GM18498 (cell line): Measurements from ENCODE around the gene STRADB.
A peak's percentile ranks its signal among the peaks of the same experiment; 100 is the strongest.
"Not testable (repeated sequence)": the region's sequence is repeated elsewhere in the genome, so short reads cannot be mapped to it uniquely, and the experiment has no call there.

Source experiments
- ATAC-seq: cut with Tn5 transposase; IDR thresholded peaks from one replicate; pipeline ENCODE4 v1.9.1; 2021; ENCODE audit warnings: mild to moderate bottlenecking, moderate library complexity; ENCODE audit not compliant: unreplicated experiment

STRADB gene

GRCh38 chr2:201430322-201430721, 21.2 kb upstream of the STRADB start:
- not testable (repeated sequence) for ATAC-seq

DNA sequence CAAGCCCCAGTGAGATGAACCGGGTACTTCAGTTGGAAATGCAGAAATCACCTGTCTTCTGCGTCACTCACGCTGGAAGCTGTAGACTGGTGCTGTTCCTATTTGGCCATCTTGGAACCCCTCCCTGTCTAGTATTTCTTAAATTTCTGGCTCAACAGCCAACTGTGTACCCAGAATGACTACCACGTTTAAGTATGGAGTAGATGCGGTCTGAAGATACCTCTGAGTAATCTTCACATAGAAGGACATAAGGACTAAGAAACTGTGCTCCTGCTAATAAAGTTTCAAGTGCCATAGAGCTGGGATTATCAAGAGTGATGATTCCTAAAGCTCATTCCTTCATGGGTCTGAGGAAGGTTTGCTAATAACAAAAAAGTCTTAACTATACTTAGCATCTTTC, 20.7 kb upstream of the STRADB start:
- ATAC-seq: no peak

GRCh38 chr2:201432038-201432620, 19.4 kb upstream of the STRADB start:
- no peak for ATAC-seq

GRCh38 chr2:201432621-201433393, 18.7 kb upstream of the STRADB start:
- ATAC-seq: no peak

- no peak for ATAC-seq
Measured at GRCh38 chr2:201433394-201433995, 18.0 kb upstream of the STRADB start.

DNA sequence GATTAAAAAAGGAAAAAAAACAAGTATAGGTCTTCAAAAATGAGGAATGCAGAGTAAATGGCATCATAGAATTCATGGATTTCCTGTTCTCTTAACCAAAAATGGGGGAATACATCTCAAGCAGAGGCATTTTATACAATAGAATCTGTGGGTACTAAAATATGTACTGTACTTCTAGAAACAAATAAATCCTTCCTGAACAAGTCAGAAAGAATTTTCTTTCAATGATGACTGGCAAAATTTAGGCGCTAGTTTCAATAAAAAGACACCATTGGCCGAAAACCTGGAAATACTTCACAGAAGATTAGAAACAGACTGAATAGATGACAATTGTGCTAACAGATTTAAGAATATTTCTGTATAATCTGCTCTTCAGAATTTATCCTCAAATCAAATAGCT, 15.4 kb upstream of the STRADB start:
- no peak for ATAC-seq

DNA sequence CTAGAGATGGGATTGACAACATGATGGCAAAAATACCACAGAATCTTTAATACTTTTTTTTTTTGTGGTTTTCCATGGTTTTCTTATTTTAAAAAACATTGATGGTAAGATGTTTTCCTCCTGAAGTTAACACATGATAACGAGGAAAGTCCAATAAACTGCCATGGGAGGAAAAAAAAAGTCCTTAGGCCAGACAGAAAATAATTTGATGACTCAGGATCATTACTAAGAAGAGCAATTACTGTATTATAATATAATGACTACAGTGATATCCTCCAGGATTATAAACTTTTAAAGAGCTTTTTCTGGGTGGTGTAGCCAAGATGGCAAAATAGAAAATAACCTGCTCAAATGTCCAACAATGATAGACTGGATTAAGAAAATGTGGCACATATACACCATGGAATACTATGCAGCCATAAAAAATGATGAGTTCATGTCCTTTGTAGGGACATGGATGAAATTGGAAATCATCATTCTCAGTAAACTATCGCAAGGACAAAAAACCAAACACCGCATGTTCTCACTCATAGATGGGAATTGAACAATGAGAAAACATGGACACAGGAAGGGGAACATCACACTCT, 12.1 kb upstream of the STRADB start:
- not testable (repeated sequence) for ATAC-seq

GRCh38 chr2:201440182-201440581, 11.4 kb upstream of the STRADB start:
- no peak for ATAC-seq

- ATAC-seq: peak; percentile 63
Measured at GRCh38 chr2:201441409-201441808, 10.1 kb upstream of the STRADB start.

GRCh38 chr2:201444746-201445465, 6.6 kb upstream of the STRADB start:
- no peak for ATAC-seq

DNA sequence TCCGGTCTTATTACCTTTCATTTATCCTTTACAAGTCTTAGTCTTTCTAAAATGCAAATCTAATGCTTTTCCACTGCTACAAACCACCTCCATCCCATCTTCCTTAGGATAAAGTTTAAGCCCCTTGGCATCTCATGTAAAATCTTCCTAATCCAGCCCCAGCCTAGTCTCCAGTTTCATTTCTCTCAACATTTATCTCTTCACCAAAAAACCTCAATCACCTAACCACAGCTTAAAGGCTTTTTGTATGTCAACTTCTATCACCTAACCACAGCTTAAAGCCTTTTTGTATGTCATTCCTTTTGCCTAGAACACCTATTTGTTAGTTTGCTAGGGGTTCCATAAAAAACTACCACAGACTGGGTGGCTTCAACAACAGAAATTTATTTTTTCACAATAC, 4.5 kb upstream of the STRADB start:
- ATAC-seq: no peak

DNA sequence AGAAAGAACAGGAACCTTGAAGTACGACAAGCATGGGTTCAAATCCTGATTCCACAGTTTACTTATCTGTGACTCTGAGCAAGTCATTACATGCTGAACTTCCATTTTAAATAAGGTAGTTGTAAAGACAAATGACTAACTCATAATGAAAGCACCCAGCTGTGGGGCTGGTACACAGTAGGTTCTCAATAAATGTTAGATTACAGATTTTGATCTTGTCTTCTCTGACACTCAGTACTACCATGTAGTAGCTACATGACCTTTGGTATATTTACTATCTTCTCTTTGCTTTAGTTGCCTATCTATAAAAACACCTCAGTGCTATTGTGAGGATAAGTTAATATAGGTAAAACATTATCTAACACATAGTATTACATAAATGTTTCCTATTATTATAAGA, 3.5 kb upstream of the STRADB start:
- no peak for ATAC-seq

DNA sequence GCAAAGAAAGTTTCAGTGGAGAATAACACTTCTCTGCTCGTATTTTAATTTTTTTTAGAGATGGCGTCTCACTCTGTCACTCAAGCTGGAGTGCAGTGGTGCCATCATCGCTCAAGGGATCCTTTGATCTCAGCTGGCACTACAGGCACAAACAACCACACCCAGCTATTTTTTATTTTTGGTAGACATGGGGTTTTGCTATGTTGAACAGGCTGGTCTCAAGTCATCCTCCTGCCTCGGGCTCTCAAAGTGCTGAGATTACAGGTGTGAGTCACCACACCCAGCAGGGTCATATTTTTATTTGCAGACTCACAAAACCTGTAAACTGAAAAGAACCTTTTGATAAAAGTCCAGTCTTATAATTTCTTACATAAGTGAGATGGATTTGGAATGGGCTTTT, 2.8 kb upstream of the STRADB start:
- ATAC-seq: no peak

DNA sequence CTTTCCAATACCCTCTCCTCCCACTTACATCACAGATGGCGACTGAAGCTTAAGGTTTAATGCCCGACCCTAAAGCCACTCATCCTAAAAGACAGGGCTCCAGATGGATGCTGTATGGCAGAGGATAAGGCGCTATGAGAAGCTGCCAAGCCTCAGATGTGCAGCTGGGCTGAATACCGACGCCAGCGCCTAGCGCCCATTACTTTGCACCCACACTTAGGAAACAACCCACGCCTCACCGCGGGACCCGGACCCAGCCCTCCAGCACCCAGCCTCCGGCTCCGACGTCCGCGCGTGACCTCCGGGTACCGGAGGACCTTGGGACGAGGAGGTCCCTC, 617 bp upstream of the STRADB start:
- ATAC-seq: peak; percentile 27

- peak; percentile 33 for ATAC-seq
Measured at GRCh38 chr2:201452058-201452921, 750 bp downstream of the STRADB start.

DNA sequence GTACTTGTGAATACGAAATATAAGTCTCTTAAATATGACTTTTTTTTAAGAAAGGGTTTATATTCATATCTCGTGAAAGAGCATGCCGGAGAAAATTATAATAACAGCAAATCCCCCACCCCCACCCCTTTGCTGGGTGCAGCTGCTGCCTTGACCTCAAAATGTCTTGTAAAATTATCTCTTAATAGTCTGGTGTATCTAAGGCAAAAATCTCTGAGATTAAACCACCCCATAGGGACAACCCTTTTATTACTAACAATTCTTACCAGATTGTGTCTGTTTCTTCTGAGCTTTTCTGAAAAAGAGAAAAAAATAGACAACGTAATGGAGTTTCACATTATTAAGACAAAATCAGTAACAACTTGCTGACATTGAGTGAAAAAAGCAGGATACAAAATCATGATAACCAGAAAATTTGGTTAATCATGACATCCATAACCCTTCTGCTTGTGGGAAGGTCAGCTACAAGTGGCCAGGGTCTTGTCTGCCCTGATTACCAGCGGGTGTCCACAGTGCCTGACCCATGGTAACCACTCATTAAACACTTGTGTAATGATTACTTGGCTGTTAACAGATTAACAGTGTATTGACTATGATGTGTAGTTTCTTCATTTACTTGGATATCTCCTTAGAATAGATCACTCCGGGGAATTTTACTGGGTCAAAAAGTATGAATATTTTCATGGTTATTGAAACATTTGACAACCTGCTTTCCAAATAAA, 1.5 kb downstream of the STRADB start:
- ATAC-seq: no peak

- no peak for ATAC-seq
Measured at GRCh38 chr2:201458381-201458780, 6.8 kb downstream of the STRADB start.

GRCh38 chr2:201460532-201460931, 9.0 kb downstream of the STRADB start:
- no peak for ATAC-seq

DNA sequence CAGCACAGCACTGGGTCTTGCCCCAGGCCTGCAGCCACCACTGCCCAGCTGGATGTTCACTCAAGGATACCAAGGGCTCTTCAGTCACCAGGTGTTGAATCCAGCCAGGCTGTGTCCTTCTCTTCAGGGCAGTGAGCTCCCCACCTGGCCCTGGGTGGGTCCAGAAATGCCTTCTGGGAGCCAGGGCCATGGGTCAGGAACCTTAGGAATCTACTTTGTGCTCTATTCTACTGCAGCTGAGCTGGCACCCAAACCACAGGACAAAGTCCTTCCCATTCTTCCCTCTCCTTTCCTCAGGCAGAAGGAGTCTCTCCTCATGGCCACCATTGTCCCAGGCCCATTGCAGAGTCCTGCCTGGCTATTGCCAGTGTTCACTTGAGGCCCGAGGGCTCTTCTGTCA, 13.0 kb downstream of the STRADB start:
- no peak for ATAC-seq

GRCh38 chr2:201465524-201465971, 14.0 kb downstream of the STRADB start:
- ATAC-seq: no peak
